ENCODE measurements around the gene CAT. TPM values are rescaled to one million over a fixed set of nuclear protein-coding genes. Genes with fewer than 3 reads are reported as not detected.

The CAT gene
- total and polyA plus RNA-seq, 2 experiments from 2014 or later = 52.5 to 57.0 TPM

GRCh38 chr11:34519595-34520235, 81.0 kb downstream of the CAT start:
- H3K4me2 ChIP-seq (ENCODE audit: unreplicated experiment) = no peak overlapping the region
- 32 to 58% methylated on average over 2 of the region's 2 CpGs for WGBS, 2 experiments (ENCODE audit: low coverage in 1 of 2, low lambda C conversion rate in 2 of 2, missing lambda C conversion rate in 2 of 2)

GRCh38 chr11:34521265-34521664, 82.5 kb downstream of the CAT start:
- Histone ChIP-seq H3K9me2 (ENCODE audit: insufficient read depth) (no peaks in the 10 kb centered on the region), H4K20me1 (ENCODE audit: insufficient read depth) (no peaks in the 10 kb centered on the region), H3K4me2 (ENCODE audit: unreplicated experiment) (no peak overlapping the region), H3F3A (ENCODE audit: insufficient read depth) (no peaks in the 10 kb centered on the region), H3K27ac (no peak overlapping the region), H3K4me3 (no peak overlapping the region), H3K4me1 (ENCODE audit: insufficient read depth) (no peaks in the 10 kb centered on the region), H3K27me3 (replicated peaks; ENCODE audit: insufficient read depth) (peaks cover 23% of the 10 kb centered on the region; the same call in 1 of the 2 replicates), H3K79me2 (ENCODE audit: insufficient read depth) (no peaks in the 10 kb centered on the region), H3K36me3 (ENCODE audit: low read depth) (no peaks in the 10 kb centered on the region), H3K9ac (no peak overlapping the region), H3K9me3 (ENCODE audit: low read depth) (no peaks in the 10 kb centered on the region), H2AFZ (no peak overlapping the region)
- TF ChIP-seq EZH2 (IDR thresholded peaks at IDR 0.05; ENCODE audit: insufficient read depth, poor library complexity, severe bottlenecking) = no peak
- TF ChIP-seq EZH2phosphoT487 (IDR thresholded peaks at IDR 0.05; ENCODE audit: insufficient read depth, low read depth) = no peak
- in situ Hi-C loops (cut with MboI) = no loop called here
- DNase-seq = no peak

More at GRCh38 chr11:34519595-34520235, 81.0 kb downstream of the CAT start:
- Histone ChIP-seq H3K9me2 (ENCODE audit: insufficient read depth) (no peaks in the 10 kb centered on the region), H3K27me3 (replicated peaks; ENCODE audit: insufficient read depth) (peaks cover 27% of the 10 kb centered on the region; the same call in 1 of the 2 replicates), H3K9ac (no peak overlapping the region), H3K36me3 (ENCODE audit: low read depth) (no peaks in the 10 kb centered on the region), H3F3A (ENCODE audit: insufficient read depth) (no peaks in the 10 kb centered on the region), H3K4me1 (ENCODE audit: insufficient read depth) (no peaks in the 10 kb centered on the region), H4K20me1 (ENCODE audit: insufficient read depth) (no peaks in the 10 kb centered on the region), H3K4me3 (no peak overlapping the region), H3K79me2 (ENCODE audit: insufficient read depth) (no peaks in the 10 kb centered on the region), H2AFZ (no peak overlapping the region), H3K27ac (no peak overlapping the region), H3K9me3 (ENCODE audit: low read depth) (no peaks in the 10 kb centered on the region)
- no peak for DNase-seq
- TF ChIP-seq EZH2phosphoT487 (IDR thresholded peaks at IDR 0.05; ENCODE audit: insufficient read depth, low read depth) (no peak), EZH2 (IDR thresholded peaks at IDR 0.05; ENCODE audit: insufficient read depth, poor library complexity, severe bottlenecking) (no peak)
- in situ Hi-C loops (cut with MboI) = no loop called here

Small RNAs within 50 kb of the gene (small RNA-seq; reads per million reads assigned to genes)
- gene AL035079.1 (ENCODE audit: low read depth, low replicate concordance) = not detected

Other genes with a start within 250 kb of the CAT start
- 9.9 and 12.4 TPM in 2 replicates for gene ABTB2, start 80.9 kb upstream of the CAT start, total RNA-seq (2014; rRNA removed; shearing (Covaris generic))
- gene ABTB2, start 80.9 kb upstream of the CAT start, polyA plus RNA-seq (2016; fragmentation: Nextera tagmentation; extraction: Ambion mirVana) = 8.4 and 8.7 TPM in 2 replicates
- gene ELF5, start 74.9 kb downstream of the CAT start, total RNA-seq (2014; rRNA removed; shearing (Covaris generic)) = not detected in 2 replicates
- not detected in 2 replicates for gene ELF5, start 74.9 kb downstream of the CAT start, polyA plus RNA-seq (2016; fragmentation: Nextera tagmentation; extraction: Ambion mirVana)
- not detected in 2 replicates for gene EHF, start 182.2 kb downstream of the CAT start, total RNA-seq (2014; rRNA removed; shearing (Covaris generic))
- gene EHF, start 182.2 kb downstream of the CAT start, polyA plus RNA-seq (2016; fragmentation: Nextera tagmentation; extraction: Ambion mirVana) = not detected in 2 replicates

All from GM23248 (cell line).